Caco-2 (cell line): ENCODE measurements around the gene CNTN5. TPM values are rescaled to one million over a fixed set of nuclear protein-coding genes. Genes with fewer than 3 reads are reported as not detected.

Source experiments
- BruUV-seq: library from RNA; stranded (reverse); fragments of 400-500 nt; replicated peaks from 2 replicates; lab custom pipeline; 2021; lab: Mats Ljungman, UMichigan
- CTCF ChIA-PET: fragments of 300-600 bp; sonication (Branson Sonifier 250); formaldehyde crosslinking; loops from one replicate; lab custom pipeline; 2022; ENCODE audit warnings: antibody characterized with exemption; lab: Charles Lee
- POLR2A ChIA-PET: fragments of 300-600 bp; sonication (Branson Sonifier 250); formaldehyde crosslinking; loops from one replicate; lab custom pipeline; 2022; ENCODE audit warnings: antibody characterized with exemption; lab: Charles Lee
- DNase-seq, 2 experiments: peaks; one replicate each; pipeline versions ENCODE4 v3.0.0 to v3.0.0-alpha.2; 2020 to 2022
- H3K27me3 ChIP-seq: replicated peaks from 2 replicates; pipeline ENCODE4 v1.6.0; 2011; ENCODE audit warnings: low read length; ENCODE audit not compliant: control insufficient read depth, insufficient read depth
- H3K36me3 ChIP-seq: 2 replicates; pipeline ENCODE4 v1.5.1; 2011; ENCODE audit warnings: low read length; ENCODE audit not compliant: control insufficient read depth, insufficient read depth
- H3K4me1 ChIP-seq: fragments of 250-450 bp; sonication (Bioruptor Pico); 2 replicates; pipeline ENCODE4 v1.5.1; 2020; ENCODE audit warnings: mild to moderate bottlenecking
- H3K4me3 ChIP-seq: 2 replicates; pipeline ENCODE4 v1.5.1; 2011; ENCODE audit warnings: low read depth, mild to moderate bottlenecking, control low read depth, low read length
- H3K9me3 ChIP-seq: fragments of 250-450 bp; sonication (Bioruptor Pico); 2 replicates; pipeline ENCODE4 v1.5.1; 2020; ENCODE audit warnings: mild to moderate bottlenecking, moderate library complexity
- H3K27ac Mint-ChIP-seq: one replicate; pipeline ENCODE4 v1.8.0; 2022; ENCODE audit warnings: mixed read lengths; ENCODE audit not compliant: unreplicated experiment
- H3K27me3 Mint-ChIP-seq: one replicate; pipeline ENCODE4 v1.8.0; 2022; ENCODE audit warnings: mixed read lengths; ENCODE audit not compliant: insufficient read depth, unreplicated experiment
- H3K36me3 Mint-ChIP-seq: one replicate; pipeline ENCODE4 v1.8.0; 2022; ENCODE audit warnings: mild to moderate bottlenecking, mixed read lengths; ENCODE audit not compliant: insufficient read depth, unreplicated experiment
- H3K4me1 Mint-ChIP-seq: one replicate; pipeline ENCODE4 v1.8.0; 2022; ENCODE audit warnings: low read depth, mixed read lengths; ENCODE audit not compliant: unreplicated experiment
- H3K4me3 Mint-ChIP-seq: one replicate; pipeline ENCODE4 v1.8.0; 2022; ENCODE audit warnings: mild to moderate bottlenecking, moderate library complexity, mixed read lengths; ENCODE audit not compliant: unreplicated experiment
- H3K9me3 Mint-ChIP-seq: one replicate; pipeline ENCODE4 v1.8.0; 2022; ENCODE audit warnings: mixed read lengths; ENCODE audit not compliant: unreplicated experiment
- CTCF ChIP-seq, 2 experiments: fragments of 200-600 bp in 1 of 2; IDR thresholded peaks; 1 replicate in 1 of 2; 2 replicates in 1 of 2; pipeline versions ENCODE4 v1.5.1 to v1.8.0; 2011 to 2022; ENCODE audit warnings: antibody characterized with exemption in 1 of 2, control low read depth in 1 of 2, inconsistent platforms in 1 of 2, low read depth in 1 of 2, low read length in 1 of 2, mild to moderate bottlenecking in 1 of 2, moderate library complexity in 1 of 2; ENCODE audit not compliant: insufficient read depth in 1 of 2, severe bottlenecking in 1 of 2, unreplicated experiment in 1 of 2
- intact Hi-C: fragments of 100-400 bp; cut with micrococcal nuclease; formaldehyde crosslinking; loops from one replicate; pipeline ENCODE4 v1.10.0; 2022; ENCODE audit not compliant: unreplicated experiment
- total RNA-seq: library from RNA; stranded (reverse); gene quantifications from 2 replicates; pipeline ENCODE4 v1.2.3, GENCODE V29; 2022

The CNTN5 gene
- total RNA-seq, 1 experiment from 2014 or later, result 1.00 TPM

DNA sequence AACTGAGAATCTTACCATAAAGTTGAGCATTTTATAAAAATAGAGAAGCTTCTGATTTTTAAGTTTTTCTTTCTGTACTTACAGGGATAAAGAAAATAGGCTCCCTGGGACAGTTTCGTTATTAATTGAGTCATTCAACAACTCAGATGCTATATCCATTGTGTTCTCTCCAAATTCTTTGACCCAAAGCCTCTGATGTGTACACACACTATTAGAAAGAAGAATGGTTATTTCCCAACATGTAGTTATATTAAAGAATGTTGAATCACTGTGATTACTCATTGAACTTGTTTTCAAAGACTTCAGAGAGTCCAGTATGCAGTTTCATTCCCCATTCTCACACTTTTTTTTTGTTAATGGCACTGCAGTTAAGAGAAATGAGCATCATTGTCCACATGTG, 932.1 kb downstream of the CNTN5 start:
- Mint-ChIP-seq H3K4me3 (no peak overlapping the region), H3K9me3 (no peaks in the 10 kb centered on the region), H3K36me3 (no peaks in the 10 kb centered on the region), H3K4me1 (no peaks in the 10 kb centered on the region), H3K27me3 (no peaks in the 10 kb centered on the region), H3K27ac (no peak overlapping the region)
- no TSS peak for BruUV-seq
- no peak overlapping the region for H3K4me3 ChIP-seq
- no peak for TF ChIP-seq CTCF (IDR thresholded peaks at IDR 0.05; ENCODE audit: insufficient read depth in 1 of 2, low read depth in 1 of 2, low read length in 1 of 2, severe bottlenecking in 1 of 2, unreplicated experiment in 1 of 2)
- no peak for DNase-seq
- POLR2A ChIA-PET, result no interaction called here
- H3K36me3 ChIP-seq, result no peaks in the 10 kb centered on the region
- H3K4me1 ChIP-seq, result no peaks in the 10 kb centered on the region
- H3K27me3 ChIP-seq, result no peaks in the 10 kb centered on the region
- 0 out of 2 replicates have a peak, but pooled peaks cover 3% of the 10 kb centered on the region for H3K9me3 ChIP-seq
- intact Hi-C loops, result no loop called here
- CTCF ChIA-PET, result no interaction called here

DNA sequence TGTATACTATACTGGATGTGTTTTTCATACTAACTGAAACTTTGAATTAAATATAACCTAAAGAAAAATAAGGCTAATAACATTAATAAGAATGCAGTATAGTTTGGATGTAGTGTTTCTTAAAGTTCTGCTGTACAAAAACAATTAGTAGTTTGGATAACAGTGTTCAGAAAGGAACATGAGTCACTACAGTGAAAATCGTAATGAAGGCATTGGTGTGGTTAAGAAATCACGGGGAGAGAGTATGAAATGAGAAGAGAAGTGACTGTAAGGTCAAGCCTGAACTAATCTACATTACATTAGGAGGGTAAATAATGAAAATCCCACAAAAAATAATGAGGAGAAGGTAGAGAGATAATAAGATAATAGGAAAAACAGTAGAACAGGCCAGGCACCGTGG, 939.8 kb downstream of the CNTN5 start:
- no TSS peak for BruUV-seq
- ChIA-PET POLR2A (no interaction called here), CTCF (no interaction called here)
- Histone ChIP-seq H3K9me3 (0 out of 2 replicates have a peak, but pooled peaks cover 3% of the 10 kb centered on the region), H3K4me1 (no peaks in the 10 kb centered on the region), H3K36me3 (no peaks in the 10 kb centered on the region), H3K4me3 (no peak overlapping the region), H3K27me3 (no peaks in the 10 kb centered on the region)
- Mint-ChIP-seq H3K4me1 (no peaks in the 10 kb centered on the region), H3K27ac (no peak overlapping the region), H3K36me3 (no peaks in the 10 kb centered on the region), H3K9me3 (peaks cover 19% of the 10 kb centered on the region), H3K4me3 (no peak overlapping the region), H3K27me3 (no peaks in the 10 kb centered on the region)
- no peak for DNase-seq
- intact Hi-C loops, result no loop called here
- no peak for TF ChIP-seq CTCF (IDR thresholded peaks at IDR 0.05; ENCODE audit: insufficient read depth in 1 of 2, low read depth in 1 of 2, low read length in 1 of 2, severe bottlenecking in 1 of 2, unreplicated experiment in 1 of 2)

DNA sequence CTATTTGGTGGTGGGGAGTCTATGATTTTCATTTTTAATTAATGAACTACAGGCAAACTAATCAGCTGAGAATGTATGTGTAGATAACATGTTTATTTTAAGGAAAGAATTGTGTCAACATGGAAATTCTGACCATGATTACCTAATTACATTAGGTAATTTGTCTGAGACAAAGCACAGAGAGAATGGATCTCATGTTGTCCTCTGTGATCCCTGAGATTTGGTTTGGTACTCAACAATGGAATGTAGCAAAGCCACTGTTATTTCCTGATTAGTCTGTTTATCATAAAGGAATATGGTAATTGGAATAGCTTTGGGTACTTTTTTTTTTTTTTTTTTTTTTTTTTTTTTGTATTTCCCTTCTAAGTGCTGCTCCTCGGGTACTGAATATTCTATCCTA, 947.6 kb downstream of the CNTN5 start:
- H3K27ac Mint-ChIP-seq, result no peak overlapping the region
- BruUV-seq, result no TSS peak
- DNase-seq, result no peak
- ChIA-PET CTCF (no interaction called here), POLR2A (no interaction called here)
- intact Hi-C loops, result no loop called here
- H3K4me3 Mint-ChIP-seq, result no peak overlapping the region
- TF ChIP-seq CTCF (IDR thresholded peaks at IDR 0.05; ENCODE audit: insufficient read depth in 1 of 2, low read depth in 1 of 2, low read length in 1 of 2, severe bottlenecking in 1 of 2, unreplicated experiment in 1 of 2), result no peak
- H3K4me1 Mint-ChIP-seq, result peaks cover 12% of the 10 kb centered on the region
- H3K9me3 Mint-ChIP-seq, result peaks cover 8% of the 10 kb centered on the region
- Histone ChIP-seq H3K36me3 (no peaks in the 10 kb centered on the region), H3K27me3 (no peaks in the 10 kb centered on the region), H3K9me3 (0 out of 2 replicates have a peak, but pooled peaks cover 3% of the 10 kb centered on the region), H3K4me3 (no peak overlapping the region), H3K4me1 (peaks cover 26% of the 10 kb centered on the region)
- H3K27me3 Mint-ChIP-seq, result no peaks in the 10 kb centered on the region
- peaks cover 2% of the 10 kb centered on the region for H3K36me3 Mint-ChIP-seq
